DOHH2 (cell line): ENCODE results near the gene SNRPE.

Source experiments
- EZH2phosphoT487 ChIP-seq: fragments of 200-600 bp; sonication (generic); IDR thresholded peaks from 2 replicates; pipeline ENCODE4 v1.6.1; 2017; ENCODE audit warnings: borderline replicate concordance, mild to moderate bottlenecking, antibody characterized with exemption, low read length, moderate library complexity, mixed read lengths
- TF ChIP-seq, protein P1 (sequence below): fragments of 200-600 bp; sonication (generic); IDR thresholded peaks from one replicate; pipeline ENCODE4 v1.5.1; 2014; ENCODE audit warnings: antibody characterized with exemption, mild to moderate bottlenecking, low read depth, low read length; ENCODE audit not compliant: poor library complexity, severe bottlenecking

DNA sequence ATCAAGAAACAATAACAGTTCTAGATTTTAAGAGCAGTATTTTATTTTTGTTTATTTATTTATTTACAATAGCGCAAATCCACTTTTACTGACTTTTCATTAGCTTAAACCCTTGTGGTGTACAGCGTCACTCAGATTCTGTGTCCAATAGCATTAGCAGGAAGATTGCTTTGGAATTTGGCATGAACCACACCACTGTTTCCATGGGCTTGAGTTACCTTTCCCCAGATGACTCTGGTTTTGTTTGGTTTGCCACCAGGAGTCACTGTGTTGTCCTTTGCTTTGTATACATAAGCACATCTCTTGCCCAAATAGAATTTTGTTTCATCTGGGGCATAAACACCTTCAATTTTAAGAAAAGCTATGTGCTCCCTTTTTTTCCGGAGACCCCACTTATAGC, 25.9 kb upstream of the SNRPE start:
- TF ChIP-seq, protein P1, sequence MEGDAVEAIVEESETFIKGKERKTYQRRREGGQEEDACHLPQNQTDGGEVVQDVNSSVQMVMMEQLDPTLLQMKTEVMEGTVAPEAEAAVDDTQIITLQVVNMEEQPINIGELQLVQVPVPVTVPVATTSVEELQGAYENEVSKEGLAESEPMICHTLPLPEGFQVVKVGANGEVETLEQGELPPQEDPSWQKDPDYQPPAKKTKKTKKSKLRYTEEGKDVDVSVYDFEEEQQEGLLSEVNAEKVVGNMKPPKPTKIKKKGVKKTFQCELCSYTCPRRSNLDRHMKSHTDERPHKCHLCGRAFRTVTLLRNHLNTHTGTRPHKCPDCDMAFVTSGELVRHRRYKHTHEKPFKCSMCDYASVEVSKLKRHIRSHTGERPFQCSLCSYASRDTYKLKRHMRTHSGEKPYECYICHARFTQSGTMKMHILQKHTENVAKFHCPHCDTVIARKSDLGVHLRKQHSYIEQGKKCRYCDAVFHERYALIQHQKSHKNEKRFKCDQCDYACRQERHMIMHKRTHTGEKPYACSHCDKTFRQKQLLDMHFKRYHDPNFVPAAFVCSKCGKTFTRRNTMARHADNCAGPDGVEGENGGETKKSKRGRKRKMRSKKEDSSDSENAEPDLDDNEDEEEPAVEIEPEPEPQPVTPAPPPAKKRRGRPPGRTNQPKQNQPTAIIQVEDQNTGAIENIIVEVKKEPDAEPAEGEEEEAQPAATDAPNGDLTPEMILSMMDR: no peak
- TF ChIP-seq EZH2phosphoT487: no peak
